Left renal pelvis (tissue), 4 donors: ENCODE results near the gene ALDH3B2. TPM values are rescaled to one million over a fixed set of nuclear protein-coding genes. Genes with fewer than 3 reads are reported as not detected.
"Not testable (repeated sequence)": the region's sequence is repeated elsewhere in the genome, so short reads cannot be mapped to it uniquely, and the experiment has no call there.

Experiments used
- DNase-seq, 4 donors: peaks; one replicate each; pipeline ENCODE4 v3.0.0-alpha.2; 2013; ENCODE audit warnings: low read depth in 4 of 4, low spot score in 3 of 4
- polyA plus RNA-seq, 4 donors: library from polyadenylated mRNA; unstranded; fragments of 120-200 nt; gene quantifications; one replicate each; pipeline ENCODE4 v1.2.1, GENCODE V29; 2013; ENCODE audit not compliant: insufficient read length in 4 of 4

ALDH3B2 gene
- polyA plus RNA-seq, 4 donors = 0.05 to 4.2 (median 2.6) TPM

DNA sequence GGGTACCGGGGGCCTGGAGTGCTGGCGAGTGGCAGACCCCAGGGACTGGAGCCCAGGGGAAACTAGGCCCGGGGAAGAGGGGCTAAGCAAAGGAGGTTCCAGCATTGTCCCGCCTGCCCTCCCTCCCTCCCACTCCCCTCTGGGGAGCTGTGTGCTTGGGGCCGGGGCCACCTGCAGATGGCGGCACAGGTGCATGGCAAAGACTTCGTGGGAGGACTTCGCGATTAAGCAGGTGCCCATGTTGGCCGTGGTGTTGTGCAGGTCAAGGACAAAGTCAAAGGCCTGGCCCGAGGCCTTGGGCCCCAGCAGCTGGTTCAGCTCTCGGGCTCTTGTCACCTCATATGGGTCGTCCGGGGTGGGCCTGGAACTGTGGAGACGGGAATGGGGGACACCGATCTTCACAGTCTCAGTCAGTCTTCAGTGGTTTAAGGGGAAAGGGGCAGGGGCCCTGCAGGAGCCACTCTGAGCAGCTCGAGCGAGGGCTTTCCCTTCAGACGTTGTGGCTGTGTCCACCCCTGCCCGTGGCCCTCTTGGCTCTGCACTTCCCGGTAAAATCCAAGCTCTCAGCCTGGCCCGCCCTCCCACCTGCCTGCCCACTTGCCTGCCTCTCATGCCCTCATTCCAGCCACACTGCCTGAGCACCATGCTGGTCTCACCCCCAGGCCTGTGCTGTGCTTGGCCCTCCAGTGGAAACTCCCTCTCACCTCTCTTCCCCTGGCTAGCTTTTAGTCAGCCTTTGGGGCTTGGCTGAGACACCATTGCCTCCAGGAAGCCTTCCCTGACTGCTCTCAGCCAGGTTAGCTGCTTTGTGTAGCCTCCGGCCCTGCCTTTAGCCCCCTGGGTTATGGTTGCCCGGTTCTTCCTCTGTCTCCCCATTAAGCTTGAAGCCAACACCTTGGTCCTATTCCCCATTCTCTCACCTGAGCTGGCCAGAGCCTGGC, 28.6 kb downstream of the ALDH3B2 start:
- DNase-seq = no peak

DNA sequence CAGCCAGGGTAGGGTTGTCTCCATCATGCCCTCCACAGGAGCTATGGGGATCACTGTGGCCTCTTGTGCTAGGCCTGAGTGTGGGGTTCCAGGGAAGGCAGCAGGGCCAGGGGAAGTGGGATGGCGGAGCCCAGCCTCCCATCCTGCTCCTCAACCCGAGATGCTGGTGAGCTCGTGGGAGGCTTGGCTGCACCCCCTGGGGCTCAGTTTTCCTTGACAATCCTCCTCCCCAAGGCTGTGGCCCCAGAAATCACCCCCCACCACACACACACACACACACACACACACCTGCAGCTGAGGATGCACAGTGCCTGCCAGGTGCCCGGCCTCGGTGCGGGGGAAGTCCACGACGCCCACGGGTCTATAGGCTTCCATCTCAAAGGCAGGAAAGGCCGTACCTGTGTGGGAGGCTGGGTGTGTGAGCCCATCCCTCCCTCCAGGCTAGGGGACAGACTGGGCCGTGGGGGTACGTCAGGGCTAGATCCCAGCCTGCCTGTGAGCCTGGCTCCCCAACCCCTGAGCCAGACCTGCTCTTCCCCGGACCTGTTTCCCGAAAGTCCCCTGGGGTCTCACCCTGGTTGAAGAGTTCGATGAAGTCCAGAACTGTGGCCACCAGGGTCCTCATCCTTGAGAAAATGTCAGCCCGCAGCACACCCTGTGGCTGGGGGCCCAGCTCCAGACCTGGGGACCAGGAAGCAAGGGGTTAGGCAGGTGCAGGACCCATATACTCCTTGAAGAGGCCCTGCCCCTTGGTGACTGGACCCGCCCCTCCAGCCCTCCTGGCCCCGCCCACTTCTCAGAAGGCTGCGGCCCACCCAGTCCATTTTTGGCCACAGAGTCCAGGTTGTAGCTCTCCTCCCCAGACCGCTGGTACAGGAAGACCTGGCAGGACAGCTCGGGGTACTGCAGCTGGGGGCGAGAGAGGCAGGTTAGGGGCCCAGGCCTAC, 29.7 kb downstream of the ALDH3B2 start:
- no peak for DNase-seq

DNA sequence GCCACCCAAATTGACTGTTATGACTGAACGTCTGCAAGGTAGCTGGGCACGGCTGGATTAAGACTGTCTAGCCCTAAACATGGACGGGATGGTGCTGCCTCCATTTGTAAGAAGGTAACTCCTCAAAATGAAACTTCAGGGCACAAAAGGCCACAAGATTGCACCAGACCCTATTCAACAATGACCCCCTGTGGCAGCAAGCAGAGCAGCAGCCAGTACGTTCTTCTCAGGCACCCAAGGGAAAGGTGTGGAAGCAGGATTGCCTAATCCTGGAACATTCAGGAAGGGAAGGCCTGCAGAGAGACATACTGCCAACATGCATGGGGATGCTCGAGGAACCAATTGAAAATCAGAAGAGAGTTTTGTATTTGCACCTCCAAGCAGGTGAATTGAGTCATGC, 30.4 kb downstream of the ALDH3B2 start:
- DNase-seq = no peak

DNA sequence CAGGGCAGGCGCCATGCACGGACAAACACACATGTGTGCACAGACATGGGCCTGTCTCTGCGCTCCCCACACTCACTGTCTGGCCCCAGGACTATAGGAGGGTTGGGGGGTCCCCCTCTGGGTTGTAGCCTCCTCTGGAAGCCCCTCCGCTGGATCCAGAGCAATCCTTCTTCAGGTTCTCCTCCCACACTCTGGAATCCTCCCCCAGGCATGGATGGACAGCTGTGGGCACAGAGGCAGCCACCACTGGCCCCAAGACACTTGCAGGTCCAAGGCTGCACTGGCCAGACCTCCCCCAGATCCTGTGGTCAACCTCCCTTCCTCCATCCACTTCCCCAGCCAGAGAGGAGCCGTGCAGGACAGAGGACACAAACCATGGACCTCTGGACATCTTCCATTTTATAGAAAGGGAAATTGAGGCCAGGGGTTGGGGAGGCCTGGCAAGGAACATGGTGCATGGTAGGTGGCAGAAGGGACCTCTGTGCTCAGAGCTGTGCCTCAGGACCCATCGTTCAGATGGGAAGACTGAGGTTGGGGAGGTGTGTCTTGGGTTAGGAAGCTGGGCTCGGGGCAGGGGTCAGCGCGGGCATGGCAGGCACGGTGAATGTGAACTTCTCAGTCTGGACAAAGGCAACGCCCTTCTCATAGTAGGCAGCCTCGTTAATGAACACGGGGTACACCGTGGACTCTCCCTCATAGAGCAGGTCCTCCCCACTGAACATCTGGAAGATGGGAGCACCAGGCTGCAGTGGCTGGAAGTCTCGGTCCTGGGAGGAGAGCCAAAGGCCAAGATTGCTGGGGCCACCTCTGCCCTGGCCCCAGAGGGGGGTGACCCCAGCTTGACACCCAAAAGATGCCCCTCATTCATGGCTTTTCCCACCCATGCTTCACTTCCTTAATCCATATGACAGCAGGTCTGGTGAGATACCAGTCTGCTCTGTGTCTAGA, 32.0 kb downstream of the ALDH3B2 start:
- DNase-seq = no peak

DNA sequence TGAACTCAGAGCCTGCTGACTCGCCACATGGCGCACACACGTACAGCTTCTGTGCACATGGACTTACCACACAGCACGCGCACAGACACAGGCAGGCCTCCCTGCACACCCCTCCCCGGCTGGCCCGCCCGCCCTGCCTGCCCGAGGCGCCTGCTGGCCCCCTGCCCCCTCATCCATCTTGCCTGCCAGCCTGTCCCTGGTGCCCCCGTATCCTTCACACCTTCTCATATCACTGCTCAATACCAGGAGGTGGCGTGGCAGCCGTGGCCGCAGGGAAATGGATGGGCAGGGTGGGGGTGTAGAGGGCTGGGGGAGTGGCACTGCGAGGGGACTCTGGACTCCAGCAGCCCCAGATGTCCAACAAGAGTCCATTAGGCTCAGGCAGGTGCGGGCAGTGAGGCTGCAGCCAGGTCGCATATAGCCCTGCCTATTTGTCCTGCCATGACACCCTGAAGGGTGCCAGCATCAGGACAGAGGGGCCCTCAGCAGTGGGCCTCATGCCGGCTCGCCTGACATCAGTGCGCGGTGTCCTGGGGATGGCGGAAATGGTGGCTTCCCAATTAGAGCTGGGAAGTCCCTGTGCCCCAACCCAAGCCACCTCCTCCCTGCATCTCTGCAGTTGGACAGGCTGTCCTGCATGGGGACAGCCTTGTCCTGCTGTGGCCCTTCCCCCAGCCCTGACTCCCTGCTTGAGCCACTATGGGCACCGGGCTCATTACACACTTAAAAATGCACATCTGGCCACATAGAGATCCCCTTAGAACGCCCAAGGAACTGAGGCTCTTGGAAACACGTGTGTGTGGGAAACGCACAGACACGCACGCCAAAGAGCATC, 32.9 kb downstream of the ALDH3B2 start:
- no peak for DNase-seq

DNA sequence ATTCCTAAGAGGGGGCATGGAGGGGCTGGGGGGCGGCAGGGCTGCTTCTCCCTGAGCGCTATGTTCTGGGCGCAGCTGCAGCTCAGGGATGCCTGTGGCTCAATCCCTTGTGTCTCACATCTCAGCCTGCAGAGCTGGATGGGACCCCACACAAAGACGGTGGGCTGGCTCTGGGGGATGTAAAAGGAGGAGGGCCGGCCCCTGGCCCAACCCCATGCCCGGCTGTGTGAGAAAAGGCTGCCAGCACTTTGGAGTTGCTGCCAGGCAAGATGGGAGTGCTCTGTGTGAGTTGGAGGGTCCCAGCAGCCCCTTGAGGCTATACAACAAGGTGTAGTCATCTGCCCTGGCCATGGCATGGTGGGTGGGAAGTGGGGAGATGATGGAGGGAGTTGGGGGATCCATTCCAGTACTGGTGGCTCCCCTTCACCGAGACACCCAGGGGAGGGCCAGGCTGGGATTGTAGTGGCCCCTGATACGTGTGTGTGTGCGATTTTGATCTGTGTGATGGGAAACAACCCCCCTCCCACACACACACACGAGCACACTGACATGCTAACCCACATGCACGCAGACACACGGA, 33.6 kb downstream of the ALDH3B2 start:
- no peak for DNase-seq

DNA sequence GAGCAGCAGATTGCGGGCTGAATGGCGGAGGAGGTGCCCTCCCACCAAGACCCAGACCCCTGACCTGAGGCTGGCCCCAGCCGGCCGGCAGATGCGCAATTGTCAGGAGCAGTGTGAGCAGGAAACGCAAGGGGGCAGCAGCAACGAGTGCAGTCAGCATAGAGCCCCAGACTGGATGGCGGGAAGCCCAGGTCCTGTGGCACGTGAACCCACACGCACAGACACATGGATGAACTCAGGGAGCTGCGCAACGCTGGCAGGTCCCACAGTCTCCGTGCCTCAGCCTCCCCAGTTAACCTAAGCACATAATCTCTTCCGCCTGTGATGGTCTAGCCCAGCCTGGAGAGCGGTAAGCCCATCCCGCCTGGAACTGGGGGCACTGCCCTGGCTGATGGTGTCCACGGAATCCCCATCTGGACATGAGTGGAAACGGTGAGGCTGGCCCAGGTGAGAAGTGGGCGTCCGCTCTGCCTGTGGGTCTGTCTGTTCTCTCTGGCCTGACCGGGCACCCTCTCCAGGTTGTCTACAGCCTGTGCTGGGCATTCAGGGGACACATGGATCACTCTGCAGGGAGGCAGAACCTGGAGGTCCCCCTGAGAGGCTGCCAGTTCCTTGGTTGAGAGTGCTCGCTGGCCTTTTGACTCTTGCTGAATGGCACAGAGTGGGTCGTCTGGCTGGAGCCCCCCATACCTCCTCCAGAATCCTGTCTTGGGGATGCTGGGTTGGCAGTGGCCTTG, 34.2 kb downstream of the ALDH3B2 start:
- no peak for DNase-seq

DNA sequence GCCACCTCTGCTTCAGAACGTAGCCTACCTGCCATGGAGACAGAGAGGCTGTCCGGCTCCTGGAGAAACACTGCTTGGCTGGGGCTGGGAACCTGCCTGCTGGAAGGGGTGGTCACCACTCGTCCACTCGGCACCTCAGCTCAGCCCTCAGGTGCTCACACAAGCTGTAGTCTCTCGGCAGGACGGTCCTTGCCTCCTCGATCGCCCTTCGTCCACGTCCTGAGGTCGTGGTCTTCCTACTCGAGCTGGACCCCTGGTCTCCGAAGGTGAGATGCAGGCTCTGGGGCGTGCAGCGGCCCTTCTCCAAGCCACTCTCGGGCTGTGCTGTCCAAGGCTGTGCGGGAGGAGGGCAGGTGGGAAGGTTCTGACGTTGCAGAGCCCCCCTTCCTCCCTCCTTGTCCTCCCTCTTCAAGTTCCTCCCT, 35.0 kb downstream of the ALDH3B2 start, which contains the start of gene TBX10:
Gene TBX10, minus strand, starts transcription at position 326 of the 422 bp plus-strand sequence. Its CDS starts 291 bp downstream, at position 35.
- no peak for DNase-seq

DNA sequence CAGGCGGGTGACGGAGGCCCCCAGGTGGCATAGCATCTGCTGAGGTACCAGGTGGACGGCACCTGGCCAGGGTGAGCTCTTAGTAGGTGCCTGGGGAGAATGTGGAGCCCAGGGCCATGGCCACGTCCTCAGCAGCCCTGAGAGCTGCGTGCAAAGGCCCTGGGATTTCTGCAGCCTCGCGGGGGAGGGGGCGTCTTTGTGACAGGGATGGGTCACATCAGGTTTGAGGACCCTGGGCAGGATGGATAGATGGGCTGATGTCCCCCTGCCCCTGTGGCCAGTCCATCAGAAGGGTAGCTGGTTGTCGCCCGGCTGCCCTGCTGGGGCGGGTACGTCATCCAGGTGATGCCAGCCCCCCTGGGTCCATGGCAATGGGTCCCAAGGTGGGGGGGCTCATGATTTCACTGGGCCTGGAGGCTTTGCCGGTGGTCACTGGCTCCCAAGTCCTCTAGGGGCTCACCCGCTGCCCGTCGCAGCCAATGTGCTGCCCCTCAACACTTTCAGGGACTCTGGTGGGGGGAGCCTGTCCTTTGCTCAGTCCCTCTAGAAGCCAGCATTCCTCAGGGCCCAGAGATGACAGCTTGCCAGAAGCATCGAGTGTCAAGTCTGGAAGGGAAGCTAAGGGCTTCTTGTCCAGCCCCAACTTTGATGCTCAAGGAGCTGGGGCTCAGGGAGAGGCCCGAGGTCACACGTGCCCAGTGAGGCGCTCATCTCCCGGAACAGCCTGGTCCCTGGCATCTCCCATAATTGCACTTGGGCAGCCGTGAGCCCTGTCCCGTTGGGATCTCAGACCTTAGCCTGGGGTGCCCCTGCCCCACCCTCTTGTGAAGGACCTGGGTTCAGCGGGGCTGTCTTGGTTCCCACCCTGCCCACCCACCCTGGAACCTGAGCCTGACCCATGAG, 35.6 kb downstream of the ALDH3B2 start:
- DNase-seq = no peak

DNA sequence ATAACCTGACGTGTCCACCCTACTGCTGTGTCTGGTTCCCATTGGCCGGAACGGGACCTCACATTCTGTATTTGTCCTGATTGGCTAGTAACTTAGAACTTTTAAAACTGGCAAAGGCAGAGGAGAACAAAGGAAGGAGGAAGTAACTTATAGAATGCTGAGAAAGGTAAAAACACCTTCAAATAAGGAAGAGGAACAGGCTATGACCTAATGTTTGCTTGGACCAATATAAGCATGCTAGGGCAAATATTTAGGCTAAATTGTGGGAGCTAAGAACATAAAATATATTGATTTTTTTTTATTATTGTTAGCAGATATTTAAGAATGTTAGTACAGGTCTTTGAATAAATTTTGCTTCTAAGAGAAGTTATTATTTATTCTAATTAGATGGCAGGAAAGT, 37.0 kb downstream of the ALDH3B2 start:
- not testable (repeated sequence) for DNase-seq

DNA sequence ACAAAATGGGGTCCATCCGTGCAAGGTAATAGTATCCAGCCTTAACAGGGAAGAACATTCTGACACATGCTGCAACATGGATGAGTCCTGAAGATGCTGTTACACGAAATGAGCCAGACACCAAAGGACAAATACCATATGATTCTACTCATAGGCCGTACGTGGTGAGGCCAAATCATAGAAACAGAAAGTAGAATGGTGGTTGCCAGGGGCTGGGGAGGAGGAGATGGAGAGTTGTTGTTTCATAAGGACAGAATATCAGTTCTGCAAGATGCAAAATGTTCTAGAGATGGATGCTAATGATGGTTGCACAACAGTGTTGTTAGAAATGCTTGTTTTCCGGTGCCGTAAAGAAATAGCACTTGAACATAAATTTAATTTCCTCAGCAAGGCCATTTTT, 37.5 kb downstream of the ALDH3B2 start:
- DNase-seq = no peak

DNA sequence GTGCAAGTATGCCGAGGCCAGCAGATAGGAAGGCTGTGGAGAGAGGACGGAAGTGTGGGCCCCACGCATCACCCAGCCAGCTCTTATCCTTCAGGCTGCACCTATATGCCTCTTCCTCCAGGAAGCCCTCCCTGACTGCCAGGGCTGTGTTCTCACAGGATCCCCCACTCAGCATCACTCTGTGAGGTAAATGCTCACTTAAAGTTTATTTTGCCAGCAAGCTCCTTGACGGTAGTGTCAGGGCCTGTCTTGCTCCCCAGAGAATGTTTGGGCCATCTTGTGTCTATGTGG, 39.2 kb downstream of the ALDH3B2 start:
- DNase-seq = no peak

DNA sequence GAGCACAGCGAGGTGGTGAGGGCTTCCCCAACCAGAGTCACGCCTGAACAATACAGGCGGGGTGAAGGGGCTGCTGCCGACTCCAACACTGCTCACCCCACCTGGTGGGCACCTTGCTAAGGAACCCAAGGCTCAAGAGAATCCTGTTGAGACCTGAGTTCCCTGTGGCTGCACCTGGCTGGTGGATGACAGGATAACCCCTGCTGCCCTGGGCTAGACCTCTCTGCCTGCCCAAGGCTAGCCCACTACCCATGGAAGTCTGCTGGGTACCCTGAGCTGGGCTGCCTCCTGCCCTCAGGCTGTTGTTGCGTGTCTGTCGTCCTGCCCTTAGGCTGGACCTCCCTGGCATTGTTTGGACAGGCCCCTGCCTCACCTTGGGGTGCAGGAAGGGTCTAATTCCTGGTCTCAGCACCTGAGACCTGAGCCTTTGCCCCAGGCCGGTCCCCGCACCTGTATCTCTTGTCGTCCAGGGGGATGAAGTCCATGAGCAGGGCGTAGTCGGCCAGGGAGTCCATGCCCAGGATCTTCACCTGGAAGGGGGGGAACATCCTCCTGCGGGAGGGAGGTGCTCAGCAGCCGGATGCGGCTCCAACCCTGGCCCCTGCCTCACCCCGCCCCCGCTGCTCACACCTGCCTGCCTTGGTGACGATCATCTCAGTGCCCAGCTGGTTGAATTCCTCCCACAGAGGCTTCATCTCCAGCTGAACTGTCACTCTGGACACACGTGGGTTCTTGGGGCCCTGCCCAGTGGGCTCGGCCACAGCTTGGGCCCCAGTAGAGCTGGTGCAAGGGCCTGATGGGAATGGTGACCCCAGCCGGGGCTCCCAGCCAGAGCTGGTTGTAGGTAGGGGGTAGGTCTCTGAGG, 39.8 kb downstream of the ALDH3B2 start:
- DNase-seq = no peak

DNA sequence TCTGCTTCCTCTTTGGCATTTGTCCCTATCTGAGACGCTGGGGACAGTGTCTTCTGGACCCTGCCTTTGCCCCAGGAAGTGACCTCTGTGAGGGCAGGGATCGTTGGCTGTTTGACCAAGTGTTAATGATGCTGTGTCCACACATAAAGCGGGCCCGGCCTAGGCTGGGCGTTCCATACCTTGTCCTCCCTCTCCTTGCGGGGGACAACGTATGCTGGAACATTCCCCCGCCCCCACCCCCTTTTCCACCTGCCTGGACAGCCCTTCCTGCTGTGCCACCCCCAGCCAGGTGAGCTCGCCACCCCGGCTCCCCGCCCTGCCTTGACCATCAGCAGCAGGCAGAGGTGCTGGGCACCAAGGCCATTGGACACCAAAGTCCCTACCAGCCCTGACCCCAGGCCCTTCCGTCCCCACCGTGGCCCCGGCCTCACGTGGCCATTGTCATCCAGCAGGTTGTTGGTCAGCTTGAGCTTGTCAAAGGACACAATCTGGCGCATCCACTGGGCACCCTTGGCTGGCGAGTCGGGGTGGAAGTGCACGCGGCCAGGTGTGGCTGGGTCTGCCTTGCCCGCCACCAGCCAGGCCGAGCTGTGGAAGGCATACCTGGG, 40.6 kb downstream of the ALDH3B2 start:
- no peak for DNase-seq

DNA sequence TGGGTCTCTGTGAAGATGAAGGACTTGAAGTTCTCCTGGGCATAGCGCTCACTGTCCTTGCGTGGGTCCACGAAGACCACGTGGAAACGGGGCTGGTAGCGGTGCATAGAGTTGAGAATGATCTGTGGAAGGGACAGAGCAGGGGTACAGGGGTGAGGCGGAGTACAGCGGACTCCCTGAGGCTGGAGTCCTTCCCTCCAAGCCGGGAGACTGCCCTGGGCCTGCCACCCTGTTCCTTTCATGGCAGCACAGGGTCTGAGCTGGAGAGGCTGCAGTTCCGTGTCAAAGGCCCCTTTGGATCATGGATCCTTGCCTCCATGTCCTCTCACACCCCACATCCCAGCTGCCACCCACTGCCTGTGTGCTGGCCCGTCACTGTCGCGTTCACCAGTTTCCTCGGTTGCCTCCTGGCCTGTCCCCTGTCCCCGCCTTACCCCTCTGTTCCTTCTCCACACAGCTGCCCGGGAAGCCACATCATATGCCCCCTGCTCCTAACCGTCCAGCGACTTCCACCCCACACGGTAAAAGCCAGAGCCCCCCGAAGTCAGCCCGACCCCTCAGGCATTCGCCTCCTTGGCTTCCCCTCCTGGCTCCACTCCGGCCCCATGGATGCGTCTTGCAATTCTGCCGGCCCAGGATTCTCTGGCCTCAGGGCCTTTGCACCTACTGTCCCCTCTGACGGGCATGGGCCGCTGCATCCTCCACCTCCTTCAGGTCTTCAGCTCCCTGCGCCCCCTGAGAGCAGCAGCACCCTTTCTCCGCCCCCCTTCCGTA, 41.3 kb downstream of the ALDH3B2 start:
- no peak for DNase-seq
